ENCODE data around the gene NUMB. TPM values are rescaled to one million over a fixed set of nuclear protein-coding genes. Genes with fewer than 3 reads are reported as not detected.
A peak's percentile ranks its signal among the peaks of the same experiment; 100 is the strongest.

NUMB gene
- total RNA-seq, 1 donor from 2014 or later = 53.4 TPM

DNA sequence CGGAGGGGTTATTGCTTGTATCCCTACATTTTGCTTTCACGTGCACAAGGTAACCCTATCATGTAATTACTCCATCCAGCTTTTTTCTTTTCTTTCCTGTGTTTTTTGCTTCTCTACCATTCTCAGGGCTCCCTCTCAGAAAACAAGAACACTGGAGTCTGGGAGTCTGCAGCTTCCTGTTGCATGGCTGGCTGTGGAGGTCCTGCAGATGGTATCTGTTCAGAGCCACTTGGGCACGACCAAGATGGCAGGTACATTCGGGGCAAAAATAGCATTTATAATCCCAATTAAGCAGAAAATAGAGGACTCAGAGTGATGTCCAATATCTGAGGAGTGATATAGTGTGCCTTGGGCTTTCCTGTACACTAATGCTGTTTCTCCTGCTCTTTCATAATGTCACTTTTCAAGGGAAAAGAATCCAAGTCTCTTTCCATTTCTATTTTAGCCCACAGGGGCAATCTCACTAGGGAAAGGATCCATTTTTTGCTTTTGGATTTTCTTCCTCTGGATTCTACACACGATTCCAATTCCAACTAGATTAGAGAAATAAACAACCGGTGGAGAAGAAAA, 3.2 kb upstream of the NUMB start:
- H3K9me3 Mint-ChIP-seq = no peaks in the 10 kb centered on the region
- peaks cover 3% of the 10 kb centered on the region for H3K36me3 Mint-ChIP-seq (ENCODE audit: low read depth)
- no peak for DNase-seq (ENCODE audit: low spot score)
- no peak overlapping the region for H3K27ac Mint-ChIP-seq
- H3K27me3 Mint-ChIP-seq (ENCODE audit: insufficient read depth) = no peaks in the 10 kb centered on the region
- peaks cover 71% of the 10 kb centered on the region for H3K4me1 Mint-ChIP-seq (ENCODE audit: low read depth)
- H3K4me3 Mint-ChIP-seq = no peak overlapping the region
- intact Hi-C loops (cut with micrococcal nuclease) = no loop called here

- intact Hi-C loops (cut with micrococcal nuclease) = no loop called here
- H3K36me3 Mint-ChIP-seq (ENCODE audit: low read depth) = peaks cover 3% of the 10 kb centered on the region
- H3K4me1 Mint-ChIP-seq (ENCODE audit: low read depth) = peaks cover 66% of the 10 kb centered on the region
- H3K27ac Mint-ChIP-seq = peak overlapping the region; percentile 15
- no peak for DNase-seq (ENCODE audit: low spot score)
- H3K4me3 Mint-ChIP-seq = no peak overlapping the region
- no peaks in the 10 kb centered on the region for H3K9me3 Mint-ChIP-seq
- no peaks in the 10 kb centered on the region for H3K27me3 Mint-ChIP-seq (ENCODE audit: insufficient read depth)
Observed at GRCh38 chr14:73460691-73461127, 2.4 kb upstream of the NUMB start.

DNA sequence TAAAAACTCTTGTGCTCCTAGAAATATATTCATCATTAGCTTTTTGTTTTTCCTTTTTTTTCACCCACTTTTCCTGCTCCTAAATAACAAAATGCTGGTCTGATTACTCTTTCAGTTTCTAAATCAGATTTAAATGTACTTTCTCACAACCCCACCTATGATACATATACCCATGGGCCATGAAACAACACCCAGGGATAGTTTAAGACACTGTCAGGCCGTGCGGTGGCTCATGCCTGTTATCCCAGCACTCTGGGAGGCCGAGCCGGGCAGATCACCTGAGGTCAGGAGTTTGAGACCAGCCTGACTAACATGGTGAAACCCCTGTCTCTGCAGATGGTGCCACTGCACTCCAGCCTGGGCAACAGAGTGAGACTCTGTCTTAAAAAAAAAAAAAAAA, 1.6 kb upstream of the NUMB start:
- Mint-ChIP-seq H3K27ac (peak overlapping the region; percentile 50), H3K36me3 (ENCODE audit: low read depth) (peaks cover 3% of the 10 kb centered on the region), H3K27me3 (ENCODE audit: insufficient read depth) (no peaks in the 10 kb centered on the region), H3K4me3 (peak overlapping the region; percentile 46), H3K4me1 (ENCODE audit: low read depth) (peaks cover 67% of the 10 kb centered on the region), H3K9me3 (no peaks in the 10 kb centered on the region)
- no peak for DNase-seq (ENCODE audit: low spot score)
- intact Hi-C loops (cut with micrococcal nuclease) = loop anchor here (5.0 kb wide), 1 partner anchor 433 kb away; the partner anchor contains the start of gene ZFYVE1

DNA sequence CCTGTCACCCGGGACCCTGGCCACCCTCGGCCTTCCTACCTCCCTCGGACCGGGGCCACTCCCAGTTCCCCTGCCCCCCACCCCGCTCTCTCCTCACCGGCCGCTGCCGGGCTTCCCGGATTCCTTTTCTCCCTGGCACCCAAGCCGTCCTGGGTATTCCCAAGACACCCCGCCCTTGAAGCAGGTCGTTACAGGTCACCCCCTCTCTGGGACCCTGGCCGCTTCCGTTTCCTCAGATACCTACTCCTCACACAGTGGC, 493 bp downstream of the NUMB start:
- peak overlapping the region; percentile 88 for H3K27ac Mint-ChIP-seq
- intact Hi-C loops (cut with micrococcal nuclease) = loop anchor here (1.0 to 5.0 kb wide), 9 partner anchors 9 to 532 kb away; partner anchors contain the start of genes DCAF4, PSEN1, RBM25 and RIOX1
- H3K27me3 Mint-ChIP-seq (ENCODE audit: insufficient read depth) = no peaks in the 10 kb centered on the region
- peaks cover 56% of the 10 kb centered on the region for H3K4me1 Mint-ChIP-seq (ENCODE audit: low read depth)
- peak overlapping the region; percentile 98 for H3K4me3 Mint-ChIP-seq
- no peaks in the 10 kb centered on the region for H3K9me3 Mint-ChIP-seq
- peaks cover 1% of the 10 kb centered on the region for H3K36me3 Mint-ChIP-seq (ENCODE audit: low read depth)
- DNase-seq (ENCODE audit: low spot score) = no peak

- peaks cover 1% of the 10 kb centered on the region for H3K36me3 Mint-ChIP-seq (ENCODE audit: low read depth)
- peak; percentile 16 for DNase-seq (ENCODE audit: low spot score)
- intact Hi-C loops (cut with micrococcal nuclease) = loop anchor here (5.0 kb wide), 1 partner anchor 430 kb away; the partner anchor contains the start of gene ZFYVE1
- peak overlapping the region; percentile 88 for H3K27ac Mint-ChIP-seq
- H3K4me1 Mint-ChIP-seq (ENCODE audit: low read depth) = peaks cover 59% of the 10 kb centered on the region
- H3K4me3 Mint-ChIP-seq = peak overlapping the region; percentile 98
- no peaks in the 10 kb centered on the region for H3K27me3 Mint-ChIP-seq (ENCODE audit: insufficient read depth)
- H3K9me3 Mint-ChIP-seq = no peaks in the 10 kb centered on the region
Observed at GRCh38 chr14:73457041-73457923, 1.1 kb downstream of the NUMB start.

- intact Hi-C loops (cut with micrococcal nuclease) = loop anchor here (5.0 kb wide), 1 partner anchor 428 kb away; the partner anchor contains the start of gene ZFYVE1
- no peak overlapping the region for H3K4me3 Mint-ChIP-seq
- no peaks in the 10 kb centered on the region for H3K27me3 Mint-ChIP-seq (ENCODE audit: insufficient read depth)
- no peaks in the 10 kb centered on the region for H3K9me3 Mint-ChIP-seq
- H3K36me3 Mint-ChIP-seq (ENCODE audit: low read depth) = peaks cover 1% of the 10 kb centered on the region
- H3K4me1 Mint-ChIP-seq (ENCODE audit: low read depth) = peaks cover 43% of the 10 kb centered on the region
- H3K27ac Mint-ChIP-seq = no peak overlapping the region
- no peak for DNase-seq (ENCODE audit: low spot score)
Observed at GRCh38 chr14:73455294-73455693, 3.1 kb downstream of the NUMB start.

DNA sequence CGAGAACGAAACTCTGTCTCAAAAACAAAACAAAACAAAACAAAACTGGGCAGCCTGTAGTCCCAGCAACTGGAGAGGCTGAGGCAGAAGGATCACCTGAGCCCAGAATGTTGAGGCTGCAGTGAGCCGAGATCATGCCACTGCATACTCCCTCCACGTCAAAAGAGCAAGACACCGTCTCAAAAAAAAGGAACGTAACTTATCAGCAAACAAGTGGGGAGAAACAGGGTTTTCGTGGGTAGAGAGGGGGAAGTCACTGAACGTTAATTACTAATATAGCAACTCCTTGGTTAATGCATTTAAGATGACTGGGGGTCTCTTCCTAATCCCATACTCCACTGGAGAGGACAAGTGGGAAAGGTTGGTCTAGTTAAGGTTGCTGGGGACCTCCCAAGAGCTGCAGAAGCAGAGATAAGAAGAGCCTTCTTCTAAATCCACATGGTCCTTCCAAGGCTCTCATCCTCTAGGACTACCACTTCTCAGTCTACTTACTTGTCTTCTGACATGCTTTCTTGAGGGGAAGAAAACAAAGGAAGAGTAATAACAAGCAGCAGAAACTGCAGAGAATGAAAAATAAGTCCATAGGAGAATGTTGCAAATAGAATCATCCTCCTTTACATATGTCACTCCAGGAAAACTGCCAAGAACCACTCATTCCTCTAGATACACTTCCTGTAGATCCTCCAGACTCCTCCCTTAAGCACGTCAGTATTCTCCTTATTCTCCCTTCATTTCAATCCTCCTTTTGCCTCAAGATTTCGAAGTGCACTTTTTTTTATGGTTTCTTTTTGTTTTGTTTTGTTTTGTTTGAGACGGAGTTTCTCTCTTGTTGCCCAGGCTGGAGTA, 5.8 kb downstream of the NUMB start:
- no peak overlapping the region for H3K27ac Mint-ChIP-seq

DNA sequence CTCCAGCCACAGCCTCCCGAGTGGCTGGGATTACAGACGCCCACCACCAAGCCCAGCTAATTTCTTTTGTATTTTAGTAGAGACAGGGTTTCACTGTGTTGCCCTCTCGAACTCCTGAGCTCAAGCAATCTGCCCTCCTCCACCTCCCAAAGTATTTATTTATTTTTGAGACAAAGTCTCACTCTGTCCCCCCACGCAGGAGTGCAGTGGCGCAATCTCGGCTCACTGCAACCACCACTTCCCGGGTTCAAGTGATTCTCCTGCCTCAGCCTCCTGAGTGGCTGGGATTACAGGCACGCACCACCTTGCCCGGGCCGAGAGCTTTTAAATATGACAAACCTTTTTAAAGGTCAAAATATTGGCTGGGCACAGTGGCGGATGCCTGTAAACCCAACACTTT, 14.6 kb downstream of the NUMB start:
- H3K4me1 Mint-ChIP-seq (ENCODE audit: low read depth) = no peaks in the 10 kb centered on the region
- H3K9me3 Mint-ChIP-seq = no peaks in the 10 kb centered on the region
- H3K36me3 Mint-ChIP-seq (ENCODE audit: low read depth) = no peaks in the 10 kb centered on the region
- no peaks in the 10 kb centered on the region for H3K27me3 Mint-ChIP-seq (ENCODE audit: insufficient read depth)
- DNase-seq (ENCODE audit: low spot score) = no peak
- intact Hi-C loops (cut with micrococcal nuclease) = no loop called here
- H3K27ac Mint-ChIP-seq = no peak overlapping the region
- no peak overlapping the region for H3K4me3 Mint-ChIP-seq

More for the DNA sequence above, 5.8 kb downstream of the NUMB start:
- Mint-ChIP-seq H3K36me3 (ENCODE audit: low read depth) (no peaks in the 10 kb centered on the region), H3K4me3 (no peak overlapping the region), H3K4me1 (ENCODE audit: low read depth) (peaks cover 30% of the 10 kb centered on the region), H3K9me3 (no peaks in the 10 kb centered on the region), H3K27me3 (ENCODE audit: insufficient read depth) (no peaks in the 10 kb centered on the region)
- intact Hi-C loops (cut with micrococcal nuclease) = no loop called here
- no peak for DNase-seq (ENCODE audit: low spot score)

GRCh38 chr14:73441286-73441685, 17.1 kb downstream of the NUMB start:
- peaks cover 2% of the 10 kb centered on the region for H3K36me3 Mint-ChIP-seq (ENCODE audit: low read depth)
- no peaks in the 10 kb centered on the region for H3K9me3 Mint-ChIP-seq
- peaks cover 4% of the 10 kb centered on the region for H3K4me1 Mint-ChIP-seq (ENCODE audit: low read depth)
- no peaks in the 10 kb centered on the region for H3K27me3 Mint-ChIP-seq (ENCODE audit: insufficient read depth)
- no peak for DNase-seq (ENCODE audit: low spot score)
- intact Hi-C loops (cut with micrococcal nuclease) = no loop called here
- H3K27ac Mint-ChIP-seq = no peak overlapping the region
- no peak overlapping the region for H3K4me3 Mint-ChIP-seq

GRCh38 chr14:73438993-73439392, 19.4 kb downstream of the NUMB start:
- no peak for DNase-seq (ENCODE audit: low spot score)
- Mint-ChIP-seq H3K36me3 (ENCODE audit: low read depth) (peaks cover 5% of the 10 kb centered on the region), H3K27ac (no peak overlapping the region), H3K4me1 (ENCODE audit: low read depth) (peaks cover 4% of the 10 kb centered on the region), H3K9me3 (no peaks in the 10 kb centered on the region), H3K27me3 (ENCODE audit: insufficient read depth) (no peaks in the 10 kb centered on the region), H3K4me3 (no peak overlapping the region)
- intact Hi-C loops (cut with micrococcal nuclease) = no loop called here

- DNase-seq (ENCODE audit: low spot score) = no peak
- H3K27ac Mint-ChIP-seq = no peak overlapping the region
- H3K4me1 Mint-ChIP-seq (ENCODE audit: low read depth) = peaks cover 4% of the 10 kb centered on the region
- no peaks in the 10 kb centered on the region for H3K9me3 Mint-ChIP-seq
- H3K36me3 Mint-ChIP-seq (ENCODE audit: low read depth) = peaks cover 5% of the 10 kb centered on the region
- intact Hi-C loops (cut with micrococcal nuclease) = no loop called here
- no peak overlapping the region for H3K4me3 Mint-ChIP-seq
- H3K27me3 Mint-ChIP-seq (ENCODE audit: insufficient read depth) = no peaks in the 10 kb centered on the region
Observed at GRCh38 chr14:73437206-73437605, 21.1 kb downstream of the NUMB start.

DNA sequence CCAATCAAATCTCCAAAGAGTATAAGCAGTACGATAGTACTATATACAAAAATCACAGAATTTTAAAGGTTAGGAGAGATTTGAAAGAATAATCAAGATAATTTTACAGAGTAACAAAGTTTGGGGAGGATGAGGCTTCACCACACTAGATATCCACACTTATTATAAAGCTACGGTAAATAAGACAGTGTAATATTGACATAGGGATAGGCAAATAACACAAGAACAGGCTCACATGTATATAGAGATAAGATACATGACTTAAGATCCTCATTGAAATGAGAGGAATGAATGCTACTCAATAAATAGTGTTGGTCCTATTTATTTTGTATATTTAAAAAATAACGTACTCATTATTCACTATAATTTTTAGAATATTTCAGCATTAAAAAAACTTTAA, 26.2 kb downstream of the NUMB start:
- Mint-ChIP-seq H3K9me3 (no peaks in the 10 kb centered on the region), H3K4me1 (ENCODE audit: low read depth) (no peaks in the 10 kb centered on the region), H3K4me3 (no peak overlapping the region), H3K27ac (no peak overlapping the region), H3K27me3 (ENCODE audit: insufficient read depth) (no peaks in the 10 kb centered on the region), H3K36me3 (ENCODE audit: low read depth) (peaks cover 2% of the 10 kb centered on the region)
- intact Hi-C loops (cut with micrococcal nuclease) = no loop called here
- DNase-seq (ENCODE audit: low spot score) = no peak
